Trophoblast cell (in vitro differentiated cells and primary cell): ENCODE measurements around the gene IGFBP5.

ENCODE experiments used
- DNase-seq, 2 donors: peaks; one replicate each; pipeline ENCODE4 v3.0.0-alpha.2; 2016
- H2AFZ ChIP-seq: 2 replicates; pipeline ENCODE4 v1.6.1; 2013; ENCODE audit warnings: low read length, moderate library complexity, mild to moderate bottlenecking; ENCODE audit not compliant: insufficient read depth, poor library complexity
- H2AK5ac ChIP-seq: 2 replicates; pipeline ENCODE4 v1.6.1; 2013; ENCODE audit warnings: mild to moderate bottlenecking, low read length
- H2BK120ac ChIP-seq: 2 replicates; pipeline ENCODE4 v1.6.1; 2013; ENCODE audit warnings: low read length, mild to moderate bottlenecking, moderate library complexity; ENCODE audit not compliant: insufficient read depth, poor library complexity
- H2BK12ac ChIP-seq: 2 replicates; pipeline ENCODE4 v1.6.1; 2013; ENCODE audit warnings: mild to moderate bottlenecking, low read length, moderate library complexity
- H2BK5ac ChIP-seq: 2 replicates; pipeline ENCODE4 v1.6.1; 2013; ENCODE audit warnings: low read length, low read depth, moderate library complexity, mild to moderate bottlenecking; ENCODE audit not compliant: poor library complexity
- H3K14ac ChIP-seq: 2 replicates; pipeline ENCODE4 v1.6.1; 2013; ENCODE audit warnings: mild to moderate bottlenecking, low read length
- H3K18ac ChIP-seq: 2 replicates; pipeline ENCODE4 v1.6.1; 2013; ENCODE audit warnings: mild to moderate bottlenecking, low read length
- H3K23ac ChIP-seq: 2 replicates; pipeline ENCODE4 v1.6.1; 2013; ENCODE audit warnings: low read length
- H3K27ac ChIP-seq: 2 replicates; pipeline ENCODE4 v1.5.1; 2013; ENCODE audit warnings: low read depth, mild to moderate bottlenecking, inconsistent platforms, low read length, moderate library complexity
- H3K27me3 ChIP-seq: 2 replicates; pipeline ENCODE4 v1.6.1; 2013; ENCODE audit warnings: inconsistent platforms, mild to moderate bottlenecking, low read length, moderate library complexity; ENCODE audit not compliant: insufficient read depth
- H3K36me3 ChIP-seq, 2 experiments: 1 replicate in 1 of 2; 2 replicates in 1 of 2; pipeline ENCODE4 v1.6.1; 2013; ENCODE audit warnings: low read length in 2 of 2, mild to moderate bottlenecking in 2 of 2, moderate library complexity in 1 of 2; ENCODE audit not compliant: insufficient read depth in 2 of 2, control insufficient read depth in 1 of 2
- H3K4ac ChIP-seq: 2 replicates; pipeline ENCODE4 v1.6.1; 2013; ENCODE audit warnings: low read depth, mild to moderate bottlenecking, low read length, moderate library complexity
- H3K4me1 ChIP-seq, 2 experiments: 1 replicate in 1 of 2; 2 replicates in 1 of 2; pipeline ENCODE4 v1.6.1; 2013; ENCODE audit warnings: low read length in 2 of 2, mild to moderate bottlenecking in 2 of 2, moderate library complexity in 1 of 2; ENCODE audit not compliant: insufficient read depth in 2 of 2, control insufficient read depth in 1 of 2
- H3K4me2 ChIP-seq: 2 replicates; pipeline ENCODE4 v1.6.1; 2013; ENCODE audit warnings: inconsistent platforms, mild to moderate bottlenecking, low read length, moderate library complexity
- H3K4me3 ChIP-seq: 2 replicates; pipeline ENCODE4 v1.5.1; 2013; ENCODE audit warnings: mild to moderate bottlenecking, low read depth, low read length, inconsistent platforms
- H3K79me1 ChIP-seq: one replicate; pipeline ENCODE4 v1.6.1; 2013; ENCODE audit warnings: low read length
- H3K79me2 ChIP-seq: 2 replicates; pipeline ENCODE4 v1.6.1; 2013; ENCODE audit warnings: low read length, mild to moderate bottlenecking; ENCODE audit not compliant: control insufficient read depth, insufficient read depth, poor library complexity
- H3K9ac ChIP-seq: 2 replicates; pipeline ENCODE4 v1.6.1; 2013; ENCODE audit warnings: mild to moderate bottlenecking, low read length
- H3K9me3 ChIP-seq: 2 replicates; pipeline ENCODE4 v1.6.1; 2013; ENCODE audit warnings: low read depth, mild to moderate bottlenecking, control low read depth, inconsistent platforms, low read length; ENCODE audit not compliant: insufficient read depth
- H4K12ac ChIP-seq: 2 replicates; pipeline ENCODE4 v1.6.1; 2013; ENCODE audit warnings: low read depth, mild to moderate bottlenecking, low read length, moderate library complexity
- H4K8ac ChIP-seq: 2 replicates; pipeline ENCODE4 v1.6.1; 2013; ENCODE audit warnings: low read depth, mild to moderate bottlenecking, low read length, moderate library complexity
- H4K91ac ChIP-seq: one replicate; pipeline ENCODE4 v1.6.1; 2013; ENCODE audit warnings: low read depth, mild to moderate bottlenecking, low read length, moderate library complexity
- WGBS: extraction: QIAGEN DNeasy Blood & Tissue Kit; methylation state at CpG from one replicate; pipeline ENCODE4 v1.1.7; 2013; ENCODE audit warnings: missing lambda C conversion rate; ENCODE audit not compliant: insufficient read length, insufficient coverage; ENCODE audit errors: extremely low coverage; 5-methylcytosine and 5-hydroxymethylcytosine counted together

The IGFBP5 gene

GRCh38 chr2:216693414-216694080 lies 1.8 kb downstream of the IGFBP5 start:
- peak overlapping the region; percentile 91 for H3K4me2 ChIP-seq
- peak overlapping the region; percentile 82 for H3K4me3 ChIP-seq
- peaks cover 15% of the 10 kb centered on the region for H3K79me1 ChIP-seq
- peak overlapping the region; percentile 73 for H3K9ac ChIP-seq
- H3K23ac ChIP-seq = no peak overlapping the region
- peaks cover 11 to 16% of the 10 kb centered on the region in 2 experiments for H3K36me3 ChIP-seq
- H4K8ac ChIP-seq = peak overlapping the region; percentile 81
- H2AFZ ChIP-seq = no peak overlapping the region
- no peak for DNase-seq
- no CpG with 5 or more reads among the region's 15 CpGs for WGBS
- no peak overlapping the region for H4K12ac ChIP-seq
- no peak overlapping the region for H3K14ac ChIP-seq
- peaks cover 22 to 42% of the 10 kb centered on the region in 2 experiments for H3K4me1 ChIP-seq
- no peak overlapping the region for H4K91ac ChIP-seq
- H2BK120ac ChIP-seq = no peak overlapping the region
- no peak overlapping the region for H2BK12ac ChIP-seq
- H2BK5ac ChIP-seq = no peak overlapping the region
- H3K27ac ChIP-seq = no peak overlapping the region
- H3K18ac ChIP-seq = no peak overlapping the region
- H2AK5ac ChIP-seq = no peak overlapping the region
- H3K79me2 ChIP-seq = peaks cover 8% of the 10 kb centered on the region
- peaks cover 7% of the 10 kb centered on the region for H3K27me3 ChIP-seq
- H3K4ac ChIP-seq = no peak overlapping the region
- H3K9me3 ChIP-seq = no peaks in the 10 kb centered on the region

GRCh38 chr2:216692636-216693413 lies 2.5 kb downstream of the IGFBP5 start:
- no peak overlapping the region for H3K4ac ChIP-seq
- peak overlapping the region; percentile 59 for H4K12ac ChIP-seq
- peak overlapping the region; percentile 57 for H3K9ac ChIP-seq
- no peak overlapping the region for H2BK12ac ChIP-seq
- peak overlapping the region; percentile 78 for H3K4me2 ChIP-seq
- peaks cover 13 to 18% of the 10 kb centered on the region in 2 experiments for H3K36me3 ChIP-seq
- H3K4me1 ChIP-seq = peaks cover 22 to 42% of the 10 kb centered on the region in 2 experiments
- no CpG with 5 or more reads among the region's 28 CpGs for WGBS
- no peak overlapping the region for H3K14ac ChIP-seq
- peaks cover 8% of the 10 kb centered on the region for H3K79me2 ChIP-seq
- no peak overlapping the region for H2BK5ac ChIP-seq
- no peak overlapping the region for H4K8ac ChIP-seq
- no peak overlapping the region for H2AK5ac ChIP-seq
- no peak overlapping the region for H2AFZ ChIP-seq
- H2BK120ac ChIP-seq = no peak overlapping the region
- peaks cover 15% of the 10 kb centered on the region for H3K79me1 ChIP-seq
- DNase-seq = no peak
- peak overlapping the region; percentile 67 for H3K4me3 ChIP-seq
- H3K18ac ChIP-seq = no peak overlapping the region
- H3K27ac ChIP-seq = peak overlapping the region; percentile 5
- H3K27me3 ChIP-seq = peaks cover 7% of the 10 kb centered on the region
- H3K9me3 ChIP-seq = no peaks in the 10 kb centered on the region
- no peak overlapping the region for H3K23ac ChIP-seq
- H4K91ac ChIP-seq = no peak overlapping the region

- Histone ChIP-seq H3K4ac (no peak overlapping the region), H3K27me3 (peaks cover 7% of the 10 kb centered on the region), H3K9me3 (no peaks in the 10 kb centered on the region), H3K18ac (no peak overlapping the region), H2BK120ac (no peak overlapping the region), H3K79me2 (peaks cover 8% of the 10 kb centered on the region), H3K14ac (no peak overlapping the region), H4K91ac (no peak overlapping the region), H2BK5ac (no peak overlapping the region), H2AK5ac (no peak overlapping the region), H3K4me1 (peaks cover 20 to 37% of the 10 kb centered on the region in 2 experiments), H4K12ac (no peak overlapping the region), H3K79me1 (peaks cover 15% of the 10 kb centered on the region), H4K8ac (no peak overlapping the region), H2AFZ (no peak overlapping the region), H3K36me3 (peaks cover 23 to 27% of the 10 kb centered on the region in 2 experiments), H3K4me2 (peak overlapping the region; percentile 60), H3K9ac (no peak overlapping the region), H2BK12ac (no peak overlapping the region), H3K23ac (no peak overlapping the region), H3K27ac (no peak overlapping the region), H3K4me3 (no peak overlapping the region)
- DNase-seq = no peak
- WGBS = no CpG with 5 or more reads among the region's 23 CpGs
These were observed 4.3 kb downstream of the IGFBP5 start for GRCh38 chr2:216690853-216691741.

GRCh38 chr2:216690456-216690852 lies 4.9 kb downstream of the IGFBP5 start:
- Histone ChIP-seq H3K4ac (no peak overlapping the region), H3K79me1 (peaks cover 15% of the 10 kb centered on the region), H4K8ac (no peak overlapping the region), H3K14ac (no peak overlapping the region), H3K4me2 (peak overlapping the region; percentile 48), H4K12ac (no peak overlapping the region), H3K9ac (no peak overlapping the region), H2BK120ac (no peak overlapping the region), H3K4me1 (peaks cover 19 to 35% of the 10 kb centered on the region in 2 experiments), H2AK5ac (no peak overlapping the region), H3K36me3 (peaks cover 25 to 29% of the 10 kb centered on the region in 2 experiments), H3K27ac (no peak overlapping the region), H2BK12ac (no peak overlapping the region), H3K18ac (peak overlapping the region; percentile 65), H3K23ac (no peak overlapping the region), H2AFZ (no peak overlapping the region), H3K79me2 (peaks cover 8% of the 10 kb centered on the region), H2BK5ac (no peak overlapping the region), H4K91ac (no peak overlapping the region), H3K4me3 (no peak overlapping the region), H3K27me3 (peaks cover 7% of the 10 kb centered on the region), H3K9me3 (no peaks in the 10 kb centered on the region)
- no peak for DNase-seq
- WGBS = 100% methylated on average over 1 of the region's 6 CpGs
